ENCODE measurements around the gene SH2D3A.

GRCh38 chr19:6777434-6777833 is 10.2 kb upstream of the SH2D3A start:
- no peak for TF ChIP-seq REST (IDR thresholded peaks at IDR 0.05; ENCODE audit: unreplicated experiment)
- no peak for TF ChIP-seq CTCF (conservative IDR thresholded peaks at IDR 0.05; ENCODE audit: low read depth in 2 of 2)
- TF ChIP-seq POLR2AphosphoS5 (IDR thresholded peaks at IDR 0.05; ENCODE audit: low read depth), result no peak
- no peak for TF ChIP-seq CREB1 (CRISPR knock-in tag; IDR thresholded peaks at IDR 0.05; ENCODE audit: low read depth)
- TF ChIP-seq NANOG (IDR thresholded peaks at IDR 0.05; ENCODE audit: borderline replicate concordance), result no peak
- no peak for TF ChIP-seq EZH2 (IDR thresholded peaks at IDR 0.05; ENCODE audit: low read depth, unreplicated experiment)
- TF ChIP-seq EZH2phosphoT487 (IDR thresholded peaks at IDR 0.05; ENCODE audit: unreplicated experiment), result no peak

Data from GM23338 (cell line).